Mucosa of stomach (tissue), 1 donor: ENCODE measurements around the gene EXD3.

ENCODE experiments used
- H3K27me3 ChIP-seq: one replicate; pipeline ENCODE4 v1.7.0; 2013; ENCODE audit warnings: mild to moderate bottlenecking, low read length; ENCODE audit not compliant: control insufficient read depth, insufficient read depth
- H3K36me3 ChIP-seq: one replicate; pipeline ENCODE4 v1.7.0; 2013; ENCODE audit warnings: low read length; ENCODE audit not compliant: control insufficient read depth, insufficient read depth
- H3K4me1 ChIP-seq: one replicate; pipeline ENCODE4 v1.7.0; 2013; ENCODE audit warnings: mild to moderate bottlenecking, low read length; ENCODE audit not compliant: control insufficient read depth, insufficient read depth
- H3K4me3 ChIP-seq: one replicate; pipeline ENCODE4 v1.7.0; 2013; ENCODE audit warnings: low read length
- H3K9ac ChIP-seq: one replicate; pipeline ENCODE4 v1.7.0; 2013; ENCODE audit warnings: mild to moderate bottlenecking, low read length, moderate library complexity
- H3K9me3 ChIP-seq: one replicate; pipeline ENCODE4 v1.7.0; 2013; ENCODE audit warnings: mild to moderate bottlenecking, low read length, moderate library complexity; ENCODE audit not compliant: control insufficient read depth
- donor health status: Pancreatic carcinoma.

The EXD3 gene

GRCh38 chr9:137394866-137395665 is 27.9 kb downstream of the EXD3 start:
- no peaks in the 10 kb centered on the region for H3K9me3 ChIP-seq
- H3K27me3 ChIP-seq: no peaks in the 10 kb centered on the region
- H3K36me3 ChIP-seq: no peaks in the 10 kb centered on the region
- H3K4me3 ChIP-seq: no peak overlapping the region
- peaks cover 7% of the 10 kb centered on the region for H3K4me1 ChIP-seq
- H3K9ac ChIP-seq: no peak overlapping the region

- H3K9me3 ChIP-seq: no peaks in the 10 kb centered on the region
- H3K4me1 ChIP-seq: no peaks in the 10 kb centered on the region
- no peaks in the 10 kb centered on the region for H3K36me3 ChIP-seq
- H3K9ac ChIP-seq: no peak overlapping the region
- H3K4me3 ChIP-seq: no peak overlapping the region
- H3K27me3 ChIP-seq: no peaks in the 10 kb centered on the region
These were observed 29.5 kb downstream of the EXD3 start for GRCh38 chr9:137393176-137394150.

- Histone ChIP-seq H3K9ac (no peak overlapping the region), H3K36me3 (no peaks in the 10 kb centered on the region), H3K4me3 (no peak overlapping the region), H3K27me3 (no peaks in the 10 kb centered on the region), H3K4me1 (no peaks in the 10 kb centered on the region), H3K9me3 (no peaks in the 10 kb centered on the region)
These were observed 30.5 kb downstream of the EXD3 start for GRCh38 chr9:137392232-137393007.

GRCh38 chr9:137391411-137391754 is 31.6 kb downstream of the EXD3 start:
- H3K36me3 ChIP-seq: no peaks in the 10 kb centered on the region
- no peak overlapping the region for H3K4me3 ChIP-seq
- no peak overlapping the region for H3K9ac ChIP-seq
- no peaks in the 10 kb centered on the region for H3K4me1 ChIP-seq
- no peaks in the 10 kb centered on the region for H3K27me3 ChIP-seq
- H3K9me3 ChIP-seq: no peaks in the 10 kb centered on the region

GRCh38 chr9:137390553-137391410 is 32.2 kb downstream of the EXD3 start:
- Histone ChIP-seq H3K4me3 (no peak overlapping the region), H3K36me3 (no peaks in the 10 kb centered on the region)

GRCh38 chr9:137389428-137389746 is 33.6 kb downstream of the EXD3 start:
- Histone ChIP-seq H3K36me3 (no peaks in the 10 kb centered on the region), H3K27me3 (no peaks in the 10 kb centered on the region), H3K9ac (no peak overlapping the region), H3K4me1 (no peaks in the 10 kb centered on the region), H3K9me3 (no peaks in the 10 kb centered on the region), H3K4me3 (no peak overlapping the region)

More at GRCh38 chr9:137390553-137391410, 32.2 kb downstream of the EXD3 start:
- Histone ChIP-seq H3K9me3 (no peaks in the 10 kb centered on the region), H3K9ac (no peak overlapping the region), H3K27me3 (no peaks in the 10 kb centered on the region), H3K4me1 (no peaks in the 10 kb centered on the region)

- no peaks in the 10 kb centered on the region for H3K9me3 ChIP-seq
- H3K36me3 ChIP-seq: no peaks in the 10 kb centered on the region
- no peak overlapping the region for H3K9ac ChIP-seq
- no peaks in the 10 kb centered on the region for H3K4me1 ChIP-seq
- H3K4me3 ChIP-seq: no peak overlapping the region
- H3K27me3 ChIP-seq: no peaks in the 10 kb centered on the region
These were observed 34.2 kb downstream of the EXD3 start for GRCh38 chr9:137388589-137389427.

GRCh38 chr9:137387891-137388560 is 34.9 kb downstream of the EXD3 start:
- Histone ChIP-seq H3K9me3 (no peaks in the 10 kb centered on the region), H3K36me3 (no peaks in the 10 kb centered on the region), H3K9ac (no peak overlapping the region), H3K4me1 (no peaks in the 10 kb centered on the region), H3K4me3 (no peak overlapping the region), H3K27me3 (no peaks in the 10 kb centered on the region)

GRCh38 chr9:137387114-137387890 is 35.7 kb downstream of the EXD3 start:
- no peak overlapping the region for H3K4me3 ChIP-seq
- H3K9me3 ChIP-seq: no peaks in the 10 kb centered on the region
- no peaks in the 10 kb centered on the region for H3K27me3 ChIP-seq
- H3K9ac ChIP-seq: no peak overlapping the region
- no peaks in the 10 kb centered on the region for H3K4me1 ChIP-seq
- no peaks in the 10 kb centered on the region for H3K36me3 ChIP-seq
